ENCODE data around the gene WARS2.

The WARS2 gene

DNA sequence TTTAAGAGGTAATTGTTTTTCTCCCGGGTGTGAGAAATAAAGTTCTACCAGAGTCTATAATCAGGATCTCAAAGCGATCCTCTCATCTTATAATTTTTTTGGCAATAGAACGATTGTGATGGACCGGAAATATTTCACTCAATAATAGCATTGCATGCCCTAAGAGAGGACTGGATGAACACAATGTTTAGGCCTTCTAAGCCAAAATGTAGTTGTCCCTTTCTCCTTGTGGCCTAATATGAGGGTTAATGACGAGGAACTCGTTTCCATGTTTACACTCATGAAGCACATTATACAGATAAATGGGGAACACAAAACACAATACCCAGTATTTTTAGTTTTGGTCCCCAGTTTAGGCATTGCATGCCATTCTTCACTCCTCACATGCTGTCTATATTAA lies 158.2 kb downstream of the WARS2 start:
- DNase-seq, result peak; percentile 18

DNA sequence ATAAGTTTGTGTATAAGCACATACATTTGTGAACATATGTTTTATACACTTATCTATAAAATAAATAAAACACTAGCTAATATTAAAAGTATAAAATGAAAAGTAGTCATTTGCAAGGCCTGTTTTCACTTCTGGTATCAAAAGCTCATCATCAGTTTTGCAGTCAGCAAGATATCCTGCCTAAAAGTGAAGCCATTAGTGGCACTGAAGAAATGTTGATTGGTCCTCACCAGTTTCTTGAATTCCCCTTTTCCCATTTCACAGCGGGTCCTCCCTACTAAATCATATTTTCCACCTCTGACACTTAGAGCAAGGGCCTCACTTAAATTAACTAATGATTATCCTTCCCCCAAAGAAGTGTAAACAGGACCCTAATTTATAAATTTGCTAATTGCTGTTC lies 159.0 kb downstream of the WARS2 start:
- no peak for DNase-seq

Data from fibroblast of skin of abdomen (primary cell).